Psoas muscle (tissue), 8 donors: ENCODE measurements around the gene EBLN1. TPM values are rescaled to one million over a fixed set of nuclear protein-coding genes. Genes with fewer than 3 reads are reported as not detected.

Source experiments
- ATAC-seq, 4 donors: fragments of 200-7000 bp; cut with Tn5 transposase; one replicate each; pipeline ENCODE4 v1.9.1; 2020; ENCODE audit warnings: moderate library complexity in 3 of 4, mild to moderate bottlenecking in 2 of 4
- DNase-seq, 2 donors: peaks; one replicate each; pipeline ENCODE4 v3.0.0-alpha.2; 2020
- H3K27ac ChIP-seq: fragments of 200-600 bp; one replicate; pipeline ENCODE4 v1.8.0; 2022
- H3K27me3 ChIP-seq, 3 donors: fragments of 200-600 bp in 1 of 3; one replicate each; pipeline versions ENCODE4 v1.6.1 to v1.8.0; 2013 to 2022; ENCODE audit warnings: low read length in 2 of 3, mild to moderate bottlenecking in 2 of 3, moderate library complexity in 1 of 3; ENCODE audit not compliant: insufficient read depth in 3 of 3
- H3K36me3 ChIP-seq, 2 donors: fragments of 200-600 bp in 1 of 2; one replicate each; pipeline versions ENCODE4 v1.6.1 to v1.8.0; 2013 to 2022; ENCODE audit warnings: low read depth in 1 of 2, mild to moderate bottlenecking in 1 of 2, moderate library complexity in 1 of 2; ENCODE audit not compliant: insufficient read depth in 1 of 2
- H3K4me1 ChIP-seq: fragments of 200-600 bp; one replicate; pipeline ENCODE4 v1.8.0; 2022
- H3K4me3 ChIP-seq: fragments of 200-600 bp; one replicate; pipeline ENCODE4 v1.8.0; 2022; ENCODE audit warnings: mild to moderate bottlenecking
- H3K9me3 ChIP-seq: fragments of 200-600 bp; one replicate; pipeline ENCODE4 v1.8.0; 2022
- CTCF ChIP-seq: fragments of 200-600 bp; IDR thresholded peaks from one replicate; pipeline ENCODE4 v1.8.0; 2022; ENCODE audit warnings: antibody characterized with exemption
- WGBS, 3 donors: extraction: QIAGEN DNeasy Blood & Tissue Kit; methylation state at CpG; one replicate each; pipeline versions ENCODE4 v1.1.6 to v1.1.7; 2013; 5-methylcytosine and 5-hydroxymethylcytosine counted together
- intact Hi-C, 2 donors: fragments of 100-400 bp; cut with DNase I; formaldehyde crosslinking; loops; one replicate each; pipeline versions ENCODE4 v1.11.0 to v1.14.2; 2022
- polyA plus RNA-seq, 3 donors: library from polyadenylated mRNA; stranded (reverse); fragments of 200-250 nt; gene quantifications; one replicate each; pipeline ENCODE4 v1.2.3, GENCODE V29; 2013
- total RNA-seq, 4 donors: library from RNA; stranded (reverse); fragmentation: NEBNext Ultra II Directional in 2 of 4; extraction: Animal tissue kit (Norgen Biotek cat#: 25700) in 2 of 4; gene quantifications; one replicate each; pipeline versions ENCODE4 v1.2.1 to v1.2.4, GENCODE V29; 2021 to 2023
- donor health status: healthy with polysubstance abuse.
- donor health status: DM: no; HTN: no; CAD: no; lungs with moderate emphysema.
- donor health status: Bipolar disorder and iron deficiency.
- donor health status: healthy.
- donor health status: DM: yes; HTN: yes; CAD: no.
- donor health status: DM: no; HTN: no; CAD: no.
- donor health status: DM: no; HTN: no; CAD: no.
- donor health status: DM: yes; HTN: yes; CAD: no.

Gene EBLN1
- total and polyA plus RNA-seq, 7 donors, result not detected

- H3K27ac ChIP-seq, result no peak overlapping the region
- intact Hi-C loops, result no loop called here
- no peaks in the 10 kb centered on the region for H3K4me1 ChIP-seq
- H3K27me3 ChIP-seq, result no peaks in the 10 kb centered on the region
- no peak for DNase-seq
- no peak for ATAC-seq
- H3K36me3 ChIP-seq, result no peaks in the 10 kb centered on the region
- H3K9me3 ChIP-seq, result no peaks in the 10 kb centered on the region
- H3K4me3 ChIP-seq, result no peak overlapping the region
- no peak for TF ChIP-seq CTCF
- 78 to 87% (median 85%) methylated on average over 5 of the region's 5 CpGs for WGBS, 3 donors
Observed at GRCh38 chr10:22210267-22210666, 7.5 kb downstream of the EBLN1 start.

DNA sequence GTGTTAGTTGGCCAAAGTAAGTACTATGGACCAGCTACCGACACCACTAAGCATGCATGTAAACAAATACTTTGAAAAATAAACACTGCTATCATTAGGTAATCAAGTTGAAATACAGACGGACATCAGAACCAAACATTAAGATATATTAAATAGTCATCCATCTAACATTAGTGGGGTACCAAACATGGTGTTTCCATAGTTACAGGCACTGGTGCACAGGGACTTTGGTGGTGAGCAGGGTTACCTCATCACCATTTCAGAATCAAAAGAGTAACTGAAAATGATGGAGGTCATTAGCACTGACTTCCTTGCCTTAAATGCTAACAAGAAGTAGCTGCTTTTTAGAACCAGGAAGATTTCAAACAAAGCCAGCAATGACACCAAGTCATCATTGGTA lies 23.9 kb downstream of the EBLN1 start:
- intact Hi-C loops, result no loop called here
- Histone ChIP-seq H3K9me3 (no peaks in the 10 kb centered on the region), H3K27ac (no peak overlapping the region), H3K4me1 (no peaks in the 10 kb centered on the region), H3K36me3 (no peaks in the 10 kb centered on the region), H3K4me3 (no peak overlapping the region), H3K27me3 (no peaks in the 10 kb centered on the region)
- no peak for ATAC-seq
- WGBS, 3 donors, result 73 to 84% (median 84%) methylated on average over 2 of the region's 2 CpGs
- DNase-seq, result no peak
- TF ChIP-seq CTCF, result no peak

DNA sequence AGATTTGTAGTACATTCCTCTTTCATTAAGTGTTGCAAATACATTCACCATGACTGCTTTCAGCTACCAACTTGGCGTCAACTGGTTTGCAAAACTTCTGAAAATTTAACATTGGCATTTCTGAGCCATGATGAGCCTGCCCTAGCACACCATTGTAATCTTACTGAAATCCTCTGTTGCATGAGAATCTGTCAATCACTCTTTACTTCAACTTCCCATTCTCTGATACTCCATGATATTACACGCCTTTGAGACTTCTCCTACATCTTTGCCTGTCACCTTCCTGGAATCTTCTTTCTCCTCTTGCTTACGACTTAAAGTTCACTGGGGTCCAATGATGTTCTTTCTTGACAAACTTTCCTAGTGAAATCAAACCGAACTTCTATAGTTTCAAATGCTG lies 32.2 kb downstream of the EBLN1 start:
- no peak for TF ChIP-seq CTCF
- H3K4me1 ChIP-seq, result no peaks in the 10 kb centered on the region
- ATAC-seq (no peak), DNase-seq (no peak)
- H3K4me3 ChIP-seq, result no peak overlapping the region
- 67 to 73% (median 70%) methylated on average over 4 of the region's 4 CpGs for WGBS, 3 donors
- H3K27me3 ChIP-seq, result peaks cover 0 to 7% (median 2%) of the 10 kb centered on the region in 3 donors
- no peaks in the 10 kb centered on the region for H3K36me3 ChIP-seq
- H3K27ac ChIP-seq, result no peak overlapping the region
- intact Hi-C loops, result no loop called here
- H3K9me3 ChIP-seq, result peaks cover 5% of the 10 kb centered on the region

DNA sequence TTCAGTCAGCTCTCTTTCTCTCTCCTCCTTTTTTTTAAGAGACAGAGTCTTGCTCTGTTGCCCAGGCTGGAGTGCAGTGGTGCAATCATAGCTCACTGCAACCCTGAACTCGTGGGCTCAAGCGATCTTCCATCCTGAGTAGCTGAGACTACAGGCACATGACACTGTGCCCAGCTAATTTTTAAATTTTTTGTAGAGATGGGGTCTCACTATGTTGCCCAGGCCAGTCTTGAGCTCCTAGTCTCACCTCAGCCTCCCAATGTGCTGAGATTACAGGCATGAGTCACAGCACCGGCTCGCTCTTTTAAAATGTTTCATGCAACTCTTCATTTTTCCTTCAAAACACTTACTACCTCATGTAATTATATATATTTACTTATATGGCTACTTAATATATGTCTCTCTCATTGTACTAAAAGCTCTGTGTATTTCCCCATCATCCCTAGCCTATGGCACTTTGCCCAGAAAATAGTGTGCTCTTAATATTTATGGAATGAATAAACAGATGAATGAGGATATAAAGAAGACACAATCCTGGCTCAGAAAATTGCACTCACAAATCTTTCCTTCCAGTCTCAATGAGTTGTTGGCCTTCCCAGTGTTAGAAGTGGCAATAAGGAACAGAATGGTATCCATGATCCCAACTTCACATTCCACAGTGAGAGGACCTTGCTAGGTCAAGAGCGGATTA lies 33.9 kb downstream of the EBLN1 start:
- Histone ChIP-seq H3K27me3 (peaks cover 0 to 7% (median 2%) of the 10 kb centered on the region in 3 donors), H3K4me1 (no peaks in the 10 kb centered on the region), H3K4me3 (no peak overlapping the region), H3K9me3 (peaks cover 10% of the 10 kb centered on the region), H3K27ac (no peak overlapping the region), H3K36me3 (no peaks in the 10 kb centered on the region)
- ATAC-seq, result no peak
- 91 to 94% (median 92%) methylated on average over 5 of the region's 5 CpGs for WGBS, 3 donors
- TF ChIP-seq CTCF, result no peak
- no peak for DNase-seq
- intact Hi-C loops, result no loop called here

DNA sequence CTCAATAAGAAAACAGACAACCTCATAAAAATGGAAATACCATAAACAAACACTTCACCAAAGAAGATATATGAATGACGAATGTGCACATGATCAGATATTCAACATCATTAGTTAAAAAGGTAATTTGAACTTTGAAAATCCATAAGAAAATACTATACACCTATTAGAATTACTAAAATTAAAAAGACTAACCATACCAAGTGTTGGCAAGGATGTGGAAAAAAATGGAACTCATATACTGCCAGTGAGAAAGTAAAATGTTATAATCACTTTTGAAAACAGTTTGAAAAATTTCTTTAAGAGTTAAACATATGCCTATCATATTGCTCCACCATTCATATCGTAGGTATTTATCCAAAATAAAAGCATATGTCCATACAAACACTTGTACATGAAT lies 37.1 kb downstream of the EBLN1 start:
- Histone ChIP-seq H3K9me3 (peaks cover 10% of the 10 kb centered on the region), H3K27me3 (peaks cover 0 to 4% (median 0%) of the 10 kb centered on the region in 3 donors), H3K4me3 (no peak overlapping the region), H3K36me3 (no peaks in the 10 kb centered on the region), H3K27ac (no peak overlapping the region), H3K4me1 (no peaks in the 10 kb centered on the region)
- no peak for ATAC-seq
- intact Hi-C loops, result no loop called here
- WGBS, 3 donors, result 84 to 91% (median 90%) methylated on average over 2 of the region's 2 CpGs
- DNase-seq, result no peak
- no peak for TF ChIP-seq CTCF
